GM12891 (cell line): ENCODE results near the gene ATG4C.

Source experiments
- PAX5 ChIP-seq: IDR thresholded peaks from 2 replicates; pipeline ENCODE4 v1.6.1; 2011; ENCODE audit warnings: low read length, moderate library complexity, mild to moderate bottlenecking; ENCODE audit not compliant: insufficient read depth, severe bottlenecking
- POLR2A ChIP-seq: IDR thresholded peaks from 2 replicates; pipeline ENCODE4 v1.6.1; 2011; ENCODE audit warnings: low read depth, low read length, control low read depth
- POLR2AphosphoS5 ChIP-seq: IDR thresholded peaks from 2 replicates; pipeline ENCODE4 v1.6.1; 2011; ENCODE audit warnings: low read depth, low read length, control low read depth
- SPI1 ChIP-seq: IDR thresholded peaks from 2 replicates; pipeline ENCODE4 v1.6.1; 2011; ENCODE audit warnings: low read depth, low read length, control low read depth
- TAF1 ChIP-seq: IDR thresholded peaks from 2 replicates; pipeline ENCODE4 v1.6.1; 2011; ENCODE audit warnings: low read depth, low read length, control low read depth

DNA sequence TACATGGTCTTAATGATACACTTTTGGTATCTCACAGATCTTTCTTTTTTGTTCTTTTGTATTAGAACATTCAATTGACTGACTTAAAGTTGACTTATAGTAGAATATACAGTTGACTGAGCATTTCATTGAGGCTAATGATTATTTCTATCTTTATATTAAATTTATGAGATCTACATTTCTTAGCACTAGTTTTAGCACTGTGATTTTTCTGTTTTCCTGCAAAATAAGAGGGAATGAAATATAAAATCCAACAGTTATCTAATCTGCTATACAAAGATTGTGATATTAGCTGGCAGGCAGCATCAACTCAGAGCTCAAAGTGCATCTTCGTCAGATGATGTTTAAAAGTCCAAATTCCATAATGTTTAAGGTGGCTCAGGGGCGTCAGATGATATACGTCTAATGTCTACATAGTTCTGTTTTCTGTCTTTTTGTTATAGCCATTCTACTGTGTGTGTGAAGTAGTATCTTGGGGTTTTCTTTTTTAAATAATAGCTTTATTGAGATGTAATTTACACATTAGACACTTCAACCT is 85.4 kb downstream of the ATG4C start:
- TF ChIP-seq TAF1: no peak
- TF ChIP-seq POLR2A: no peak
- TF ChIP-seq PAX5: no peak
- TF ChIP-seq POLR2AphosphoS5: no peak
- TF ChIP-seq SPI1: no peak
